Measurements from ENCODE around the gene FBXO36. TPM values are rescaled to one million over a fixed set of nuclear protein-coding genes. Genes with fewer than 3 reads are reported as not detected.

FBXO36 gene
- total RNA-seq, 2 donors from 2014 or later: 5.6 to 8.4 TPM

DNA sequence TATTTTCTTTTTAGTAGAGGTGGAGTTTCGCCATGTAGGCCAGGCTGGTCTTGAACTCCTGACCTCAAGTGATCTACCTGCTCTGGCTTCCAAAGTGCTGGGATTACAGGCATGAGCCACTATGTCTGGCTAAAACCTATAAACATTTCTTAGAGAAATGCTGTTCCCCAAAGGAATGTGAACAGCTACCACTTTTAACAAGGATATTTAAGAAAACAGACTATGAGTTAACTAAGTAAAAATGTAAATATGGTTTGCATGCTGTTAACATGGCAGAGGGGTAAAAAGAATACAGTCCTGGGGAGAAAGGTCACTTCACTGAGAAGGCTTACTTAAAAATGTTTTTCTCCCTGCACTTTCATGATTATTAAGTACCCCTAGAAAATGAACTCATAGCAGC is 89.3 kb downstream of the FBXO36 start:
- Histone ChIP-seq H3K27ac (no peak overlapping the region), H3K36me3 (no peaks in the 10 kb centered on the region), H3K4me1 (replicated peaks) (no peaks in the 10 kb centered on the region), H3K27me3 (replicated peaks; ENCODE audit: insufficient read depth) (no peaks in the 10 kb centered on the region), H3K4me3 (no peak overlapping the region), H3K9me3 (no peaks in the 10 kb centered on the region)
- no peak for TF ChIP-seq POLR2A (IDR thresholded peaks at IDR 0.05)
- no peak for TF ChIP-seq POLR2AphosphoS5 (IDR thresholded peaks at IDR 0.05)
- TF ChIP-seq, protein P1, sequence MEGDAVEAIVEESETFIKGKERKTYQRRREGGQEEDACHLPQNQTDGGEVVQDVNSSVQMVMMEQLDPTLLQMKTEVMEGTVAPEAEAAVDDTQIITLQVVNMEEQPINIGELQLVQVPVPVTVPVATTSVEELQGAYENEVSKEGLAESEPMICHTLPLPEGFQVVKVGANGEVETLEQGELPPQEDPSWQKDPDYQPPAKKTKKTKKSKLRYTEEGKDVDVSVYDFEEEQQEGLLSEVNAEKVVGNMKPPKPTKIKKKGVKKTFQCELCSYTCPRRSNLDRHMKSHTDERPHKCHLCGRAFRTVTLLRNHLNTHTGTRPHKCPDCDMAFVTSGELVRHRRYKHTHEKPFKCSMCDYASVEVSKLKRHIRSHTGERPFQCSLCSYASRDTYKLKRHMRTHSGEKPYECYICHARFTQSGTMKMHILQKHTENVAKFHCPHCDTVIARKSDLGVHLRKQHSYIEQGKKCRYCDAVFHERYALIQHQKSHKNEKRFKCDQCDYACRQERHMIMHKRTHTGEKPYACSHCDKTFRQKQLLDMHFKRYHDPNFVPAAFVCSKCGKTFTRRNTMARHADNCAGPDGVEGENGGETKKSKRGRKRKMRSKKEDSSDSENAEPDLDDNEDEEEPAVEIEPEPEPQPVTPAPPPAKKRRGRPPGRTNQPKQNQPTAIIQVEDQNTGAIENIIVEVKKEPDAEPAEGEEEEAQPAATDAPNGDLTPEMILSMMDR (IDR thresholded peaks at IDR 0.05): no peak
- 70% methylated on average over 1 of the region's 1 CpG for WGBS
- intact Hi-C loops (cut with DNase I): loop anchor here (5.0 kb wide), 1 partner anchor 56 kb away; the partner anchor contains the start of gene SLC16A14
- no peak for DNase-seq (ENCODE audit: low spot score)

DNA sequence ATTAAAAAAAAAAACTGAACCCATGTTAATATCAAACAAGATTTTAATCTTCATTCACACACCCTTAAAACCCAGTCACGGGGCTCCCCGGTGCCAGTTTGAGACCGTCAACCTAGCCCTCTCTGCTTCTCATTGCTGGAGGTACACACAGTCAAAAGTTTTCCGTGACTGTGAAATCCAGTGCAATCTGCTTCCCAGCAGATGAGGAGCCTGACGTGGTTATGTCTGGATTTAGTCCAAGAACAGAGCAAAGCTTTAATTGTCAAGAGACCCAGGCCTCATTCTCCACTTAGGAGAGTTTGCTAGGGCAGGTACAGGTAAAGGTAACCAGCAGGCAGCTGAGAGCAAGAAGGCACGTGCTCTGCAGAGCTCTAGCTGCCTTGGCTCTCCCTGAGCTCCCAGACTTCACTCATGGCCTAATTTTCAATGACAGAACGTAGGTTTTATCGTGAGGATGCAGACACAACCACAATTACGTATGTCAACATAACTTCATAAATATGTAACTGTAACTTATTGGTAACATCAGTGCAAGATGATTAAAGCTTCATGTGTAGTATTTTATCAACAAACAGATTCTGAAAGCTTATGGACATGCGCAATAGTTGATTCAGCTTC is 90.1 kb downstream of the FBXO36 start:
- DNase-seq (ENCODE audit: low spot score): no peak
- no peaks in the 10 kb centered on the region for H3K9me3 ChIP-seq
- no peaks in the 10 kb centered on the region for H3K36me3 ChIP-seq
- H3K27me3 ChIP-seq (replicated peaks; ENCODE audit: insufficient read depth): no peaks in the 10 kb centered on the region
- TF ChIP-seq POLR2AphosphoS5 (IDR thresholded peaks at IDR 0.05): no peak
- no peak for TF ChIP-seq POLR2A (IDR thresholded peaks at IDR 0.05)
- H3K4me3 ChIP-seq: no peak overlapping the region
- H3K27ac ChIP-seq: no peak overlapping the region
- WGBS: 84% methylated on average over 10 of the region's 10 CpGs
- H3K4me1 ChIP-seq (replicated peaks): no peaks in the 10 kb centered on the region
- intact Hi-C loops (cut with DNase I): loop anchor here (5.0 kb wide), 1 partner anchor 55 kb away; the partner anchor contains the start of gene SLC16A14

DNA sequence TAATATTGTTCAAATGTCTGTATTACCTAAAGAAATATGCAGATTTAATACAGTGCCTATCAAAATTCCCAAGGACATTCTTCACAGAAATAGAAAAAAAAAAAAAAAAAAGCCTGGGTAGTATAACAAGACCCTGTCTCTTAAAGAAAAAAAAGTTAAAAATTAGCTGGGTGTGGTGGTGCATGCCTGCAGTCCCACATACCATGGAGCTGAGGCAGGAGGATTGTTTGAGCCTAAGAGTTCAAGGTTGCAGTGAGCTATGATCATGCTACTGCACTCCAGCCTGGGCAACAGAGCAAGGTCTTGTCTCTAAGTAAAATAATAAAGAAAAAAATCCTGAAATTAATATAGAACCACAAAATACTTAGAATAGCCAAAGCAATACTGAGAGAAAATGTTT is 94.5 kb downstream of the FBXO36 start:
- TF ChIP-seq POLR2AphosphoS5 (IDR thresholded peaks at IDR 0.05) (no peak), POLR2A (IDR thresholded peaks at IDR 0.05) (no peak)
- TF ChIP-seq, protein P1 (IDR thresholded peaks at IDR 0.05): no peak
- no peaks in the 10 kb centered on the region for H3K4me1 ChIP-seq (replicated peaks)
- no peaks in the 10 kb centered on the region for H3K27me3 ChIP-seq (replicated peaks; ENCODE audit: insufficient read depth)
- intact Hi-C loops (cut with DNase I): no loop called here
- H3K36me3 ChIP-seq: no peaks in the 10 kb centered on the region
- H3K9me3 ChIP-seq: no peaks in the 10 kb centered on the region
- no peak for DNase-seq (ENCODE audit: low spot score)
- H3K4me3 ChIP-seq: no peak overlapping the region
- H3K27ac ChIP-seq: no peak overlapping the region

DNA sequence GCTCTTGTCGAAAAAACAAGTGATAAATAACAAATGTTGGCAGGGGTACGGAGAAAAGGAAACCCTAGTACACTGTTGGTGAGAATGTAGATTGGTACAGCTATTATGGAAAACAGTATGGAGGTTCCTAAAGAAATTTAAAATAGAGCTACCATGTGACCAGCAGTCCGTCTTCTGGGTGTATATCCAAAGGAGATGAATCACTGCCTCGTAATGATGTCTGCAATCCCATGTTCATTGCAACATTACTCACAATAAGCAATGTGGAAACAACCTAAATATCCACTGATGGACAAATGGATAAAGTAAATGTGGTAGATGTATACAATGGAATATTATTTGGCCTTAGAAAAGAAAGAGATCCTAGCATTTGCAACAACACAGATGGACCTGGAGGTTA is 95.8 kb downstream of the FBXO36 start:
- no peak for TF ChIP-seq POLR2AphosphoS5 (IDR thresholded peaks at IDR 0.05)
- TF ChIP-seq POLR2A (IDR thresholded peaks at IDR 0.05): no peak
- intact Hi-C loops (cut with DNase I): no loop called here
- WGBS: 85% methylated on average over 4 of the region's 4 CpGs

DNA sequence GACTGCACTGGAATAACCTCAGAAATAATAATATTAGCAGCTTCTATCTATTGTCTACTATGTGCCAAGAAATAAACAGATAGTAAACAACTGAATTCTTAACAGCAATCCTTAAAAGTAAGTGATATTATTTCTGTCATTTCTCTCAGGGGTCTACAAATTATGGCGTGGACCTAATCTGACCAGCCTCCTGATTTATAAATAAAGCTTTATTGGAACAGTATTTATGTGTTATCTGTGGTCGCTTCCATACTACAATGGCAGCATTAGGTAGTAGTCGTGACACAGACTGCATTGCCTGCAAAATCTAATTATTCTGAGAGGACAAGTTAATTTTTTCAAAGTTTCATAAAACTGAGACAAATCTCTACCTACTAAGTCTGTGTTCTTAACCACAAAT is 97.4 kb downstream of the FBXO36 start:
- TF ChIP-seq POLR2A (IDR thresholded peaks at IDR 0.05) (no peak), POLR2AphosphoS5 (IDR thresholded peaks at IDR 0.05) (no peak)
- TF ChIP-seq, protein P1 (IDR thresholded peaks at IDR 0.05): no peak
- no peak for DNase-seq (ENCODE audit: low spot score)
- no peaks in the 10 kb centered on the region for H3K9me3 ChIP-seq
- H3K27me3 ChIP-seq (replicated peaks; ENCODE audit: insufficient read depth): no peaks in the 10 kb centered on the region
- no peak overlapping the region for H3K4me3 ChIP-seq
- WGBS: 92% methylated on average over 3 of the region's 3 CpGs
- H3K27ac ChIP-seq: no peak overlapping the region
- intact Hi-C loops (cut with DNase I): no loop called here
- no peaks in the 10 kb centered on the region for H3K36me3 ChIP-seq
- no peaks in the 10 kb centered on the region for H3K4me1 ChIP-seq (replicated peaks)

More for the DNA sequence above, 95.8 kb downstream of the FBXO36 start:
- no peak for DNase-seq (ENCODE audit: low spot score)
- Histone ChIP-seq H3K27ac (no peak overlapping the region), H3K4me1 (replicated peaks) (no peaks in the 10 kb centered on the region), H3K4me3 (no peak overlapping the region), H3K36me3 (no peaks in the 10 kb centered on the region), H3K9me3 (no peaks in the 10 kb centered on the region), H3K27me3 (replicated peaks; ENCODE audit: insufficient read depth) (no peaks in the 10 kb centered on the region)

DNA sequence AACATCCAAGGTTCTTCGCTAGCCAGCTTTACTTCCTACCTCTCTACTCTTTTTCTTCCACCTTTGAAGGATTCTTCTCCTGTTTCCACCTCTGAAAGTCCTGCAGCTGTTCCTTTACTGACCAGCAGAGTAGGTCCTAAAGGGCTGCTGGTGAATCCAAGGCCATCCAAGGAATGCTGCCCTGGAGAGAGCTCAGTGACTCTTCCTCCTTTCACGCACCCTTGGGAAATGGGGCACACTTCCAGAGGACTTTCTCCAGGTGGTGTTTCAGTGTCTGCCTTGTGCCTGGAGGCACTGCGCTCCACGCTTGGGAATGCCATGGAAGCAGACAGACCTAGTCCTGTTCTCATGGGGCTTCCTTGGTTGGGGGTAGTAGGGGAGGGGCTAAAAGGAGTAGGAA is 101.0 kb downstream of the FBXO36 start:
- H3K36me3 ChIP-seq: no peaks in the 10 kb centered on the region
- H3K4me3 ChIP-seq: no peak overlapping the region
- intact Hi-C loops (cut with DNase I): no loop called here
- no peaks in the 10 kb centered on the region for H3K4me1 ChIP-seq (replicated peaks)
- H3K27me3 ChIP-seq (replicated peaks; ENCODE audit: insufficient read depth): no peaks in the 10 kb centered on the region
- H3K27ac ChIP-seq: no peak overlapping the region
- DNase-seq (ENCODE audit: low spot score): no peak
- H3K9me3 ChIP-seq: no peaks in the 10 kb centered on the region
- WGBS: 93% methylated on average over 4 of the region's 4 CpGs
- no peak for TF ChIP-seq POLR2AphosphoS5 (IDR thresholded peaks at IDR 0.05)
- TF ChIP-seq, protein P1 (IDR thresholded peaks at IDR 0.05): no peak
- TF ChIP-seq POLR2A (IDR thresholded peaks at IDR 0.05): no peak

Data from prostate gland (tissue), 2 donors.